NK-92 treated with Interleukin-12 subunit alpha and Interleukin-12 subunit beta, amount 100 ng/mL, for 24 hours (cell line): ENCODE data around the gene KIAA0319L.
"Not testable (repeated sequence)": the region's sequence is repeated elsewhere in the genome, so short reads cannot be mapped to it uniquely, and the experiment has no call there.

Experiments used
- DNase-seq: peaks from one replicate; lab custom pipeline; 2025; lab: John Stamatoyannopoulos, UW

Gene KIAA0319L

GRCh38 chr1:35581621-35582020 is 24.4 kb upstream of the KIAA0319L start:
- not testable (repeated sequence) for DNase-seq

GRCh38 chr1:35580949-35581388 is 23.8 kb upstream of the KIAA0319L start:
- no peak for DNase-seq

- DNase-seq: no peak
Measured at GRCh38 chr1:35577071-35577998, 20.1 kb upstream of the KIAA0319L start.

- not testable (repeated sequence) for DNase-seq
Measured at GRCh38 chr1:35576766-35577070, 19.5 kb upstream of the KIAA0319L start.

GRCh38 chr1:35576061-35576765 is 19.0 kb upstream of the KIAA0319L start:
- no peak for DNase-seq

- no peak for DNase-seq
Measured at GRCh38 chr1:35575416-35575958, 18.3 kb upstream of the KIAA0319L start.

GRCh38 chr1:35574655-35575415 is 17.6 kb upstream of the KIAA0319L start:
- no peak for DNase-seq

- no peak for DNase-seq
Measured at GRCh38 chr1:35574125-35574654, 17.0 kb upstream of the KIAA0319L start.

GRCh38 chr1:35573198-35574124 is 16.3 kb upstream of the KIAA0319L start, which contains the start of gene TFAP2E:
Gene TFAP2E (plus strand): TSS chr1:35573314. CDS start chr1:35573578, 264 bp downstream.
- DNase-seq: no peak

- DNase-seq: no peak
Measured at GRCh38 chr1:35572296-35572695, 15.1 kb upstream of the KIAA0319L start.

- no peak for DNase-seq
Measured at GRCh38 chr1:35571263-35571662, 14.1 kb upstream of the KIAA0319L start.

- no peak for DNase-seq
Measured at GRCh38 chr1:35570589-35571137, 13.5 kb upstream of the KIAA0319L start.

GRCh38 chr1:35569936-35570335 is 12.7 kb upstream of the KIAA0319L start:
- DNase-seq: no peak

GRCh38 chr1:35568975-35569395 is 11.8 kb upstream of the KIAA0319L start:
- peak; percentile 21 for DNase-seq

- DNase-seq: no peak
Measured at GRCh38 chr1:35567947-35568558, 10.8 kb upstream of the KIAA0319L start.

GRCh38 chr1:35565742-35566133 is 8.5 kb upstream of the KIAA0319L start:
- no peak for DNase-seq

GRCh38 chr1:35564884-35565741 is 7.9 kb upstream of the KIAA0319L start:
- DNase-seq: no peak

GRCh38 chr1:35564037-35564883 is 7.1 kb upstream of the KIAA0319L start:
- peak; percentile 68 for DNase-seq
